HL-60/S4 treated with retinoic acid at 250 ng/mL for 4 days and 3 days (cell line): Measurements from ENCODE around the gene DPH2.

Experiments
- in situ Hi-C: fragments of 300-500 bp; cut with MboI; formaldehyde crosslinking; loops from 2 replicates; pipeline ENCODE4 v1.7.0; 2022; ENCODE audit warnings: low sequenced_read_pairs

Gene DPH2

GRCh38 chr1:43968348-43968948 lies 1.4 kb upstream of the DPH2 start:
- in situ Hi-C loops = no loop called here

- in situ Hi-C loops = no loop called here
These were observed 429 bp upstream of the DPH2 start for GRCh38 chr1:43969416-43969745.

GRCh38 chr1:43970502-43970901 lies 692 bp downstream of the DPH2 start:
- in situ Hi-C loops = no loop called here

GRCh38 chr1:43970911-43971310 lies 1.1 kb downstream of the DPH2 start:
- in situ Hi-C loops = no loop called here

GRCh38 chr1:43971336-43971980 lies 1.6 kb downstream of the DPH2 start:
- in situ Hi-C loops = no loop called here

GRCh38 chr1:43973981-43974442 lies 4.2 kb downstream of the DPH2 start:
- in situ Hi-C loops = no loop called here

- in situ Hi-C loops = no loop called here
These were observed 4.8 kb downstream of the DPH2 start, which contains the start of gene ATP6V0B for GRCh38 chr1:43974443-43975248. Gene ATP6V0B (plus strand): TSS chr1:43974960. CDS start chr1:43975041, 81 bp downstream.

- in situ Hi-C loops = no loop called here
These were observed 5.6 kb downstream of the DPH2 start for GRCh38 chr1:43975249-43975961.

GRCh38 chr1:43976045-43976444 lies 6.2 kb downstream of the DPH2 start:
- in situ Hi-C loops = no loop called here

- in situ Hi-C loops = no loop called here
These were observed 7.1 kb downstream of the DPH2 start for GRCh38 chr1:43976890-43977289.

- in situ Hi-C loops = no loop called here
These were observed 7.8 kb downstream of the DPH2 start for GRCh38 chr1:43977376-43978263.

- in situ Hi-C loops = no loop called here
These were observed 8.4 kb downstream of the DPH2 start for GRCh38 chr1:43978264-43978550.

GRCh38 chr1:43978551-43979260 lies 8.9 kb downstream of the DPH2 start, which contains the start of gene B4GALT2:
Gene B4GALT2 (plus strand): TSS chr1:43979210. CDS start chr1:43981161, 1,951 bp downstream.
- in situ Hi-C loops = no loop called here

- in situ Hi-C loops = no loop called here
These were observed 9.4 kb downstream of the DPH2 start for GRCh38 chr1:43979261-43979527.

GRCh38 chr1:43979528-43980254 lies 9.9 kb downstream of the DPH2 start:
- in situ Hi-C loops = no loop called here

GRCh38 chr1:43980255-43981134 lies 10.7 kb downstream of the DPH2 start:
- in situ Hi-C loops = no loop called here

- in situ Hi-C loops = no loop called here
These were observed 11.3 kb downstream of the DPH2 start for GRCh38 chr1:43981135-43981491.

- in situ Hi-C loops = no loop called here
These were observed 11.8 kb downstream of the DPH2 start for GRCh38 chr1:43981636-43982035.

- in situ Hi-C loops = no loop called here
These were observed 12.4 kb downstream of the DPH2 start for GRCh38 chr1:43982241-43982640.
